Tibial nerve (tissue), 3 donors: ENCODE measurements around the gene CIITA.

Experiments
- CTCF ChIP-seq, 5 experiments: fragments of 200-600 bp in 3 of 5; fragments of 450-650 bp in 2 of 5; sonication (generic) in 3 of 5; IDR thresholded peaks; one replicate each; pipeline ENCODE4 v1.5.1; 2016 to 2019; ENCODE audit warnings: antibody characterized with exemption in 5 of 5, mild to moderate bottlenecking in 3 of 5, moderate library complexity in 2 of 5
- POLR2A ChIP-seq, 2 donors: fragments of 450-650 bp; IDR thresholded peaks; one replicate each; pipeline ENCODE4 v1.6.1; 2017; ENCODE audit warnings: antibody characterized with exemption in 2 of 2, mild to moderate bottlenecking in 2 of 2, moderate library complexity in 2 of 2

GRCh38 chr16:10836174-10836853, 40.7 kb upstream of the CIITA start:
- TF ChIP-seq CTCF (IDR thresholded peaks at IDR 0.05) (no peak), POLR2A (IDR thresholded peaks at IDR 0.05) (no peak)
